GM21528 (cell line): Measurements from ENCODE around the gene NPAT.

Experiments
- ATAC-seq: cut with Tn5 transposase; IDR thresholded peaks from one replicate; pipeline ENCODE4 v1.9.1; 2021; ENCODE audit warnings: mild to moderate bottlenecking, moderate library complexity; ENCODE audit not compliant: unreplicated experiment, low FRiP score

The NPAT gene

GRCh38 chr11:108220721-108221336, 1.6 kb downstream of the NPAT start:
- ATAC-seq: no peak

GRCh38 chr11:108218912-108219783, 3.3 kb downstream of the NPAT start:
- no peak for ATAC-seq

DNA sequence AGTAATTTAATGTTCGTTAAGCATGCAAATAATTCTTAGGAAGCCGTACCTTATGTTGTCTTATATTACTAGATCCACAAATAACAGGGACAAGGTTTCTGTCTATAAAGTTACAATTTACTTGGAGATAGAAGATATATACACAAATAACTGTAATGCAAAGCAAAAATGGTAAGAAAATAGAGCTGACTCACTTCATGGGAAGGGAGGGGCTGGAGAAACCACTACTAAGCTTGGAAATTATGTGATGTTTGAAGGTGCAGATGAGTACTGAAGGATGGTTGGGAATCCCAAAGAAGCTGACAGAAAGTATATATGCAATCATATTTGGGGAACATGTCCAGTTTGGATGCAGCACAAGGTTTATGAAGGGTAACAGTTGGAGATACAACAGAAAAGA, 4.0 kb downstream of the NPAT start:
- ATAC-seq: no peak

DNA sequence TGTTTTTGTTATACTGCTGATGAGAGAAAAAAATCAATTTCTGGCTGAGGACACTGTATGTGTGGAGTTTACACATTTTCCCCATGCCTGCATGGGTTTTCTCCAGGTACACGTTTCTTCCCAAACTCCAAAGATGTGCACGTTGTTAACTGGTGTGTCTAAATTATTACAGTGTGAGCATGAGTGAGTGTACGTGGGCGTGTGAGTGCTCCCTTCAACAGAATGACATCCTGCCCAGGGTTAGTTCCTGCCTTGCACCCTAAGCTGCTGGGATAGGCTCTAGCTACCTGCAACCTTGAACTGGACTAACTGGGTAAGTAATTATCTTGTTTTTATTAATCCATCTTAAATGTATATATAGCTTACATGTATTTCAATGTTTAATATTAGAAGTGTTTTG, 5.5 kb downstream of the NPAT start:
- ATAC-seq: no peak

GRCh38 chr11:108213784-108214183, 8.7 kb downstream of the NPAT start:
- ATAC-seq: no peak

DNA sequence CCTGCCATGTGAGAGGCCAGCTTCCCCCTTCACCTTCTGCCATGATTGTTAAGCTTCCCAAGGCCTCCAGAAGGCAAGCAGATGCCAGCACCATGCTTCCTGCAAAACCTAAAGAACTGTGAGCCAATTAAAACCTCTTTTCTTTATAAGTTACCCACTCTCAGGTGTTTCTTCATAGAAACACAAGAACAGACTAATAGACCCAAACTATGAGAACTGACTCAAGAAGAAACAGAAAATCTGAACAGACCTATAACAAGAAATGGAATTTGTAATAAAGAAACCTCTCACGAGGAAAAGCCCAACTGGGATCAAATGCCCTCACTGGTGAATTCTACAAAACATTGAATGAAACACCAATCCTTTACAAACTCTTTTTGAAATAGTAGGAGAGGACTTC, 12.0 kb downstream of the NPAT start:
- ATAC-seq: no peak

- no peak for ATAC-seq
Measured at GRCh38 chr11:108207683-108208060, 14.8 kb downstream of the NPAT start.

DNA sequence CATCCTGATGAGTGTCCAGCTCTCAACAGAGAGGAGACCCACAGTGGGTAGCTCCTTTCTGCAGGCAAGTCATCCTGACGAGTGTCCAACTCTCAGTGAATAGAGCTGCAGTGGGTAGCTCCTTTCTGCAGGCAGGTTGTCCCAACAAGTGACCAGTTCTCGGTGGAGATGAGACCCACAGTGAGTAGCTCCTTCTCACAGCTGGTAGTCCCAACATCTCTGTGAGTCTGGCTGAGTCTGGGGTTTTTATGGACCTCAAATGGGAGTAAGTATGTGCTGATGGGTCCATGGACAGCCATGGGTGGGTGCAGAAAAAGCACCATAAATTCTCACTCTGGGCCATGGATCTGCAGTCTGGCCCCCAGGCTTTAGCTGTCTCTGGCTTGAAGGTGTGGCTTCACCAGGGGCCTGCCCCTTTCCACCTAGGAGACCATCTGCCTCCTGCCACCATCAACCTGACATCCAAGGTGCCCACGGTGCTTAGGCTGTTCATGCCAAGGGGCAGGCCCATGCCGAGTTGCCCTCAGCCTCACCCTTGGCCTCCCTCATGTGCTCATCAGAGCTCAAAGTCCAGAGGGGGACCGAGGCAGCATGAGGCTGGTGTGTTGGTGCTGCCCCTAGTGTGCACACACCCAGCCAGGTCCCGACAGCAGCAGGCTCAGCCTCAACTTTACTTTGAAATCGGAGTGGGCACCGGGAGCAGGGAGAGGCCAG, 15.3 kb downstream of the NPAT start:
- no peak for ATAC-seq

DNA sequence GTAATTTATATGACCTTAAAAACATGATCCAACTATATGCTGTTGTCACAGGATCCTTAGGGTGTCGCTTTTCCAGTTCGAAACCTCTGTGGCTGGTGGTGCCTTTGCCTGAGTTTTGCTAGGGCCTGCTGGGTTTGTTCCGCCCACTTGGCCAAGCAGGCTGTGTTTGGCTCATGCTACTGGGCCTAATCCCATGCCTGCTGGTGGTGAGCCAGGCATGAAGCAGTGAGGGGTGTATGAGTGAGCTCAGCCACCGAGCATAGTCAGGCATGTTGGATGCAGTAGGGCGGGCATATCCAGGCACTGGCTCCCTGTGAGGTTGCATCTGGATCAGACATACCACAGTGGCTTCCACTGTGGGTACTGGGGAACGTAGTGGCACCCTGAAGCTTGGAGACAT, 16.3 kb downstream of the NPAT start:
- ATAC-seq: no peak

GRCh38 chr11:108204929-108205499, 17.4 kb downstream of the NPAT start:
- ATAC-seq: no peak

GRCh38 chr11:108204376-108204775, 18.1 kb downstream of the NPAT start:
- no peak for ATAC-seq

DNA sequence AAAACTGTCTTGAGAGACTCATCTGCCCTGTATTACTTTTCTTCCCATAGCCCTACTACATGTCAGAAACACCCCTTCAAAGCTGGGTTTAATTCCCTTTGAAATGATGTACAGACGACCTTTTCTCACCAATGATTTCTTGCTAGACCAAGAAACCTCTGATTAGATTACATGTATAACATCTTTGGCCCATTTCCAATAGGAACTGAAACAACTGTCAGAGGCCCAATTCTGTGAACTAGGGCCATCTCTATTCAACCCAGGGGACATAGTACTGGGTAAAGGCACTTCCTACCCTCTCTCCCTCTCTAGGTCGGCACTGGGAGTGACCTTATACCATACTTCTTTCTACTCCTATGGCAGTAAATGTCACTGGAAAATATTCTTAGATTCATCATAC, 19.4 kb downstream of the NPAT start:
- no peak for ATAC-seq

GRCh38 chr11:108199446-108200321, 22.8 kb downstream of the NPAT start:
- peak; percentile 64 for ATAC-seq

- no peak for ATAC-seq
Measured at GRCh38 chr11:108198833-108199232, 23.6 kb downstream of the NPAT start.

- ATAC-seq: peak; percentile 38
Measured at GRCh38 chr11:108197351-108197750, 25.1 kb downstream of the NPAT start.

- peak; percentile 33 for ATAC-seq
Measured at GRCh38 chr11:108196901-108197300, 25.5 kb downstream of the NPAT start.

DNA sequence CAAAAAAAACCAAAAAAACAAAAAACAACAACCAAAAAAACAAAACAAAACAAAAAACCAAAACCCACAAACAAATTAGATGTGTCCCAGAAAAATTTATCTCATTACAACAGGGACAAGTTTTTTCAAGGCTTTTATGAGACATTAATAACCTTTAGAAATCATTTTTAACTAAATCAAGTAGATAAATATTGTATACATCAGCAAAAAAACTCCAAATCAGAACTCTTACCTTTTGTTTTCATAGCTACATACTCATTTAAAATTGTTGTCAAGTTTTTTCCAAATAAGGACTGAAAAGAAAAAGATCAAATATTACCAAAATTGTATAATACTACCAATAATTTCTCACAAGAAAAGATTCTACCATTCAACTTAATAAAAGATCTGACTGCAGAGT, 28.7 kb downstream of the NPAT start:
- ATAC-seq: no peak

- no peak for ATAC-seq
Measured at GRCh38 chr11:108177570-108177969, 44.9 kb downstream of the NPAT start.

DNA sequence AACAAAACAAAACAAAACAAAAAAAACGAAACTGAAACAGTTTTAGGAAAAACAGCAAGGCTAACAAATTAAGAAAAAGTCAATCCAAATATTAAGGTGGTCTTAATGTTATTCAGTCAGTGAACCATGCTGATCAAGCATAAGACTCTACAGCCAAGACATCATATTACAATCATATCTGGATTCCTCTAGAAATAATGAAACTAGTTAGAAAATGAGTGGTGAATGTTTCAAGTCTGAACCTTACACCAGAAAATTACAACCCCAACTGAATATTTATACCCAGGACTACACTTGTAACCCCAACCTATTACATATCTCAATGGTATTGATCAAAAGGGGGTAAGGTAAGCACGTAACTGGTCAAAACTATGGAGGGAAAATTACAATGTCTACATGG, 52.3 kb downstream of the NPAT start:
- ATAC-seq: no peak

DNA sequence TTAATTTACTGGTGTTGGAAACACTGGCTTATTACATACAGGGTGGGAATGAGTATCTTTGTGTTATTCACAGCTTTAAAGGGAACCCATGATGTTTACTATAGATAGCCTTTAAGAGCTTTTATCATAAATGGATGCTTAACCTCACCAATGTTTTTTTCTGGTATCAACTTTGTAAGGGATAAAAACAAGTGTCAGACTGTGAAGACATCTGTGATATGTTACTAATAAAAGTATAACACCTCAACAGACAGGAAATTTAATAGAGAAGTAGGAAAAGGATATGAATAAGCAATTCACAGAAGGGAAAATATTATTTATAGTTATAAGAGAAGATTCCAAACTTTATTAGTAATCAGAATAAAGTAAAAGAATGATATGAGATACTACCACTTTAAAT, 54.8 kb downstream of the NPAT start:
- ATAC-seq: no peak
